Activated naive CD4-positive, alpha-beta T cell treated with Interleukin-2 at 50 U/mL for 16 hours (primary cell): ENCODE results near the gene NSG1.
"Not testable (repeated sequence)": the region's sequence is repeated elsewhere in the genome, so short reads cannot be mapped to it uniquely, and the experiment has no call there.

ENCODE experiments used
- DNase-seq: peaks from one replicate; pipeline ENCODE4 v3.0.0-alpha.2; 2020

The NSG1 gene

GRCh38 chr4:4437798-4438470, 51.0 kb downstream of the NSG1 start:
- DNase-seq = no peak

GRCh38 chr4:4438891-4439290, 52.0 kb downstream of the NSG1 start:
- DNase-seq = no peak

- DNase-seq = no peak
Observed at GRCh38 chr4:4439782-4440181, 52.9 kb downstream of the NSG1 start.

GRCh38 chr4:4440333-4441061, 53.6 kb downstream of the NSG1 start:
- no peak for DNase-seq

- DNase-seq = no peak
Observed at GRCh38 chr4:4443821-4444220, 56.9 kb downstream of the NSG1 start.

- DNase-seq = no peak
Observed at GRCh38 chr4:4446434-4446833, 59.5 kb downstream of the NSG1 start.

- DNase-seq = no peak
Observed at GRCh38 chr4:4455210-4455865, 68.4 kb downstream of the NSG1 start.

GRCh38 chr4:4456351-4456750, 69.4 kb downstream of the NSG1 start:
- DNase-seq = no peak

GRCh38 chr4:4456816-4457578, 70.1 kb downstream of the NSG1 start:
- DNase-seq = no peak

- no peak for DNase-seq
Observed at GRCh38 chr4:4457803-4458553, 71.1 kb downstream of the NSG1 start.

GRCh38 chr4:4459181-4459580, 72.3 kb downstream of the NSG1 start:
- no peak for DNase-seq

GRCh38 chr4:4460759-4461158, 73.9 kb downstream of the NSG1 start:
- DNase-seq = peak; percentile 14

GRCh38 chr4:4461178-4461577, 74.3 kb downstream of the NSG1 start:
- no peak for DNase-seq

GRCh38 chr4:4461850-4462249, 74.9 kb downstream of the NSG1 start:
- DNase-seq = peak; percentile 66

GRCh38 chr4:4462970-4463369, 76.1 kb downstream of the NSG1 start:
- no peak for DNase-seq

- DNase-seq = not testable (repeated sequence)
Observed at GRCh38 chr4:4465238-4465637, 78.3 kb downstream of the NSG1 start.
